ENCODE results near the gene IL1F10. TPM values are rescaled to one million over a fixed set of nuclear protein-coding genes. Genes with fewer than 3 reads are reported as not detected.

The IL1F10 gene
- total RNA-seq, 2 donors from 2014 or later = not detected

- Histone ChIP-seq H3K4me1 (replicated peaks) (no peaks in the 10 kb centered on the region), H3K36me3 (no peaks in the 10 kb centered on the region), H3K27ac (no peak overlapping the region), H3K9me3 (no peaks in the 10 kb centered on the region), H3K27me3 (replicated peaks; ENCODE audit: insufficient read depth) (no peaks in the 10 kb centered on the region), H3K4me3 (no peak overlapping the region)
- TF ChIP-seq POLR2AphosphoS5 (IDR thresholded peaks at IDR 0.05) (no peak), CTCF (IDR thresholded peaks at IDR 0.05) (no peak), POLR2A (IDR thresholded peaks at IDR 0.05) (no peak)
- no peak for DNase-seq (ENCODE audit: low spot score)
- 67% methylated on average over 1 of the region's 1 CpG for WGBS
- intact Hi-C loops (cut with DNase I) = no loop called here
Measured at GRCh38 chr2:113070606-113070975, 2.8 kb downstream of the IL1F10 start.

GRCh38 chr2:113072584-113072983, 4.8 kb downstream of the IL1F10 start:
- no peaks in the 10 kb centered on the region for H3K4me1 ChIP-seq (replicated peaks)
- no peak overlapping the region for H3K27ac ChIP-seq
- H3K9me3 ChIP-seq = no peaks in the 10 kb centered on the region
- no peaks in the 10 kb centered on the region for H3K27me3 ChIP-seq (replicated peaks; ENCODE audit: insufficient read depth)
- DNase-seq (ENCODE audit: low spot score) = no peak
- no peak overlapping the region for H3K4me3 ChIP-seq
- intact Hi-C loops (cut with DNase I) = no loop called here
- no peak for TF ChIP-seq POLR2AphosphoS5 (IDR thresholded peaks at IDR 0.05)
- TF ChIP-seq CTCF (IDR thresholded peaks at IDR 0.05) = no peak
- no peak for TF ChIP-seq POLR2A (IDR thresholded peaks at IDR 0.05)
- WGBS = 47% methylated on average over 4 of the region's 4 CpGs
- no peaks in the 10 kb centered on the region for H3K36me3 ChIP-seq

GRCh38 chr2:113073325-113073834, 5.6 kb downstream of the IL1F10 start:
- H3K27me3 ChIP-seq (replicated peaks; ENCODE audit: insufficient read depth) = no peaks in the 10 kb centered on the region
- H3K4me3 ChIP-seq = no peak overlapping the region
- 41% methylated on average over 3 of the region's 3 CpGs for WGBS
- no peaks in the 10 kb centered on the region for H3K4me1 ChIP-seq (replicated peaks)
- DNase-seq (ENCODE audit: low spot score) = no peak
- no peak for TF ChIP-seq POLR2A (IDR thresholded peaks at IDR 0.05)
- no peak for TF ChIP-seq POLR2AphosphoS5 (IDR thresholded peaks at IDR 0.05)
- no peak for TF ChIP-seq CTCF (IDR thresholded peaks at IDR 0.05)
- no peaks in the 10 kb centered on the region for H3K36me3 ChIP-seq
- H3K27ac ChIP-seq = no peak overlapping the region
- no peaks in the 10 kb centered on the region for H3K9me3 ChIP-seq
- intact Hi-C loops (cut with DNase I) = no loop called here

- intact Hi-C loops (cut with DNase I) = no loop called here
Measured at GRCh38 chr2:113075030-113075429, 7.3 kb downstream of the IL1F10 start.

More at GRCh38 chr2:113075030-113075429, 7.3 kb downstream of the IL1F10 start:
- Histone ChIP-seq H3K27ac (no peak overlapping the region), H3K9me3 (no peaks in the 10 kb centered on the region), H3K27me3 (replicated peaks; ENCODE audit: insufficient read depth) (no peaks in the 10 kb centered on the region), H3K4me3 (no peak overlapping the region), H3K36me3 (no peaks in the 10 kb centered on the region), H3K4me1 (replicated peaks) (peaks cover 3% of the 10 kb centered on the region)
- DNase-seq (ENCODE audit: low spot score) = no peak
- WGBS = 81% methylated on average over 5 of the region's 5 CpGs
- TF ChIP-seq POLR2A (IDR thresholded peaks at IDR 0.05) = no peak
- no peak for TF ChIP-seq POLR2AphosphoS5 (IDR thresholded peaks at IDR 0.05)
- TF ChIP-seq CTCF (IDR thresholded peaks at IDR 0.05) = no peak
